ENCODE measurements around the gene POLE. TPM values are rescaled to one million over a fixed set of nuclear protein-coding genes. Genes with fewer than 3 reads are reported as not detected.

Gene POLE
- total and polyA plus RNA-seq, 9 of the 15 experiments (the other 6 are each of a cell fraction or from before 2014, with no cell fraction given), result 2.4 to 154 (median 49.6) TPM

DNA sequence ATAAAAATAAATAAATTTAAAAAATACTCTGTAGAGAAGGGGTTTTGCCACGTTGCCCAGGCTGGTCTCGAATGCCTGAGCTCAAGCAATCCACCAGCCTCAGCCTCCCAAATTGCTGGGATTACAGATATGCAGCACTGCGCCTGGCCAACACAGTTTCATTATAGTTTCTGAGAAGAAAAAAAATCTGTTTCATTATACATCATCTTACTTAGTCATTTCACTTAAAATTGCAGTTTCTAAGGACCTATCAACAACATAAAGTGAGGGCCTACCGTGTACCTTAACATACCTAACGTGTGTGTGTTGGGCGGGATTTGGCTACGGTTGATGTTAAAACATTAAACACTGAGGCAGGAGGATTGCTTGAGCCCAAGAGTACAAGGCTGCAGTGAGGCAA lies 40.3 kb downstream of the POLE start:
- DNase-seq (ENCODE audit: extremely low read depth in 1 of 4, low spot score in 3 of 4) (no peak), FAIRE-seq (no peak), ATAC-seq (no peak)
- BruUV-seq (replicated peaks), result no TSS peak
- H3K36me3 ChIP-seq (ENCODE audit: control insufficient read depth, insufficient read depth, low read length), result peaks cover 92% of the 10 kb centered on the region
- CTCF ChIA-PET (ENCODE audit: low intra/inter-chr PET ratio), result no interaction called here
- H3K9ac ChIP-seq (ENCODE audit: insufficient read depth in 1 of 2, low read depth in 2 of 2, low read length in 2 of 2), result no peak overlapping the region
- no peaks in the 10 kb centered on the region for H3K9me3 ChIP-seq (replicated peaks; ENCODE audit: control insufficient read depth, insufficient read depth, low read depth, low read length)
- no peak overlapping the region for H3K4me2 ChIP-seq (ENCODE audit: insufficient read depth, low read length)
- no peak for TF ChIP-seq ZNF146 (CRISPR knock-in tag; IDR thresholded peaks at IDR 0.05; ENCODE audit: unreplicated experiment)
- no peak for TF ChIP-seq ZNF217 (CRISPR knock-in tag; IDR thresholded peaks at IDR 0.05)
- TF ChIP-seq ZNF263 (CRISPR knock-in tag; IDR thresholded peaks at IDR 0.05; ENCODE audit: borderline replicate concordance), result no peak
- no peak for TF ChIP-seq RFX7 (CRISPR knock-in tag; IDR thresholded peaks at IDR 0.05)
- no peak for TF ChIP-seq CBFB (CRISPR knock-in tag; IDR thresholded peaks at IDR 0.05)
- TF ChIP-seq ZNF407 (IDR thresholded peaks at IDR 0.05; ENCODE audit: low read depth), result no peak
- TF ChIP-seq, protein P1, sequence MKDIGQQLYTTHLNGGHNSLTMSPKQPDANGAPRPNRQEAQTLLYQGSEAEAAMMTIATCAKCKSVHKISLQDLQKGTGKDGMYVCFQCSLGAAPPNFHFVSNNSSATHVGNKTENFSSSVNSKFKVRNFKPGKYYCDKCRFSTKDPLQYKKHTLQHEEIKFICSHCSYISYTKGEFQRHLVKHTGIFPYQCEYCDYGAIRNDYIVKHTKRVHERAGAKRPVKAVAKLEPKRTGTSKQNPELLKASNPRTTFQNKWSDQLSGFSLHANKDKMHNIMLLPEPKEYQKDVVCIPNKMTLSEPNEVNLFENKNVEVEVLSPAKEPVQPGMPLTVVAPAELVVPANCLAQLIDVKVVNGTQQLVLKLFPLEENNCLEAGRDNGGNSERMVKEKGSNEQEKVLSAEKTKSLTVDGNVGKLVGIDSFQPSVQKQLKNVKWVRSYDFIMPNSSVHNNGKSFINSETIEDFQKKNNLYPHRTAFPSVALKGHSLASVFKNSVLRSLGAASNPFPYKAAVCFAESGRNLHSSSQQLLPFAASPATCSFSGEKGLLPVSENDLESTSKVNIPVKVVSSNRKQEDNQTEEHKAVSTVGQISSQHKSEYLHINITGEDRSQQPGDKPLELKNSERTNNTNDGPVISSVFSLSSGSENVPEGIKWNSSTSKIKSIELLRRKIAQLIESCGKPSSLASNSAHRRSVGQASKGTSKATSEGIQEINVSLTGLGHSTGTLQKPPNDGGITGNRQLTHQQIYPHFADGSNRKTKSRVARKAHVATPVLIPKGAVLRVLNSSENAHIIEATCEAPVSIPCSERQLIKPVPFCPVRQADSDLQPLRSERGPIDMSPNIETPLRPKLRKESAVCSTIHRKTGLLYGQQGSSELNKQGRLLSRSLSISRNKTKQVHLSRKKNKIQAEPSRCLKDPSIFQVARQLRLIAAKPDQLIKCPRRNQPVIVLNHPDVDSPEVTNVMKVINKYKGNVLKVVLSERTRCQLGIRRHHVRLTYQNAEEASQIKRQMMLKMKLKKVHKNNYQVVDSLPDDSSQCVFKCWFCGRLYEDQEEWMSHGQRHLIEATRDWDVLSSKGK (CRISPR knock-in tag; IDR thresholded peaks at IDR 0.05), result no peak
- no peak for TF ChIP-seq RBM39 (optimal IDR thresholded peaks at IDR 0.05; ENCODE audit: low read depth, low read length)
- no peak for TF ChIP-seq SNIP1 (IDR thresholded peaks at IDR 0.05; ENCODE audit: low read depth)
- TF ChIP-seq ZNF23 (CRISPR knock-in tag; IDR thresholded peaks at IDR 0.05), result no peak
- no peak for TF ChIP-seq PHF20 (IDR thresholded peaks at IDR 0.05; ENCODE audit: partially characterized antibody)
- TF ChIP-seq, protein P2, sequence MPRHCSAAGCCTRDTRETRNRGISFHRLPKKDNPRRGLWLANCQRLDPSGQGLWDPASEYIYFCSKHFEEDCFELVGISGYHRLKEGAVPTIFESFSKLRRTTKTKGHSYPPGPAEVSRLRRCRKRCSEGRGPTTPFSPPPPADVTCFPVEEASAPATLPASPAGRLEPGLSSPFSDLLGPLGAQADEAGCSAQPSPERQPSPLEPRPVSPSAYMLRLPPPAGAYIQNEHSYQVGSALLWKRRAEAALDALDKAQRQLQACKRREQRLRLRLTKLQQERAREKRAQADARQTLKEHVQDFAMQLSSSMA (CRISPR knock-in tag; IDR thresholded peaks at IDR 0.05), result no peak
- H3K27me3 ChIP-seq (ENCODE audit: control insufficient read depth in 2 of 2, insufficient read depth in 2 of 2, low read length in 2 of 2), result no peaks in the 10 kb centered on the region
- H3K4me1 ChIP-seq (replicated peaks in 1 of 2; ENCODE audit: control insufficient read depth in 2 of 2, insufficient read depth in 2 of 2, low read length in 2 of 2), result peaks cover 0 to 1% of the 10 kb centered on the region in 2 experiments; a peak in 1 of 5 replicates
- H3K9me1 ChIP-seq (ENCODE audit: control insufficient read depth, insufficient read depth, low read length), result peaks cover 4% of the 10 kb centered on the region
- in situ Hi-C loops (cut with MboI), result no loop called here
- no peak overlapping the region for H2AFZ ChIP-seq (ENCODE audit: low read depth, low read length)
- POLR2A ChIA-PET, result interaction anchor here (0.6 kb wide), 1 partner anchor 17 kb away, joined by 4 read pairs; no protein-coding TSS in a partner anchor
- H4K20me1 ChIP-seq (replicated peaks; ENCODE audit: control insufficient read depth, insufficient read depth, low read length), result 0 out of 2 replicates have a peak, but pooled peaks cover 4% of the 10 kb centered on the region
- H3K4me3 ChIP-seq, result no peak overlapping the region
- H3K27ac ChIP-seq (ENCODE audit: extremely low read depth, low read depth, low read length), result no peak overlapping the region
- H3K79me2 ChIP-seq (ENCODE audit: control insufficient read depth, insufficient read depth, low read length), result no peaks in the 10 kb centered on the region
- intact Hi-C loops (cut with micrococcal nuclease), result no loop called here
- 99% methylated on average over 7 of the region's 7 CpGs for WGBS (ENCODE audit: insufficient coverage, low coverage, missing lambda C conversion rate)
